Measurements from ENCODE around the gene PLIN3.

- TF ChIP-seq POLR2A (IDR thresholded peaks at IDR 0.05) (no peak), CTCF (IDR thresholded peaks at IDR 0.05 in 4 of 5, conservative IDR thresholded peaks at IDR 0.05 in 1 of 5) (no peak)
These were observed 28.3 kb downstream of the PLIN3 start for GRCh38 chr19:4839192-4839591.

Measured in gastrocnemius medialis (tissue), 4 donors.